Activated naive CD4-positive, alpha-beta T cell treated with anti-CD3 and anti-CD28 coated beads, Interleukin-2, amount 10 ng/mL, durations not matched to agents 7 days and 5 days (primary cell): ENCODE data around the gene ZW10.
"Not testable (repeated sequence)": the region's sequence is repeated elsewhere in the genome, so short reads cannot be mapped to it uniquely, and the experiment has no call there.

Experiments used
- CTCF ChIA-PET: fragments of 350-600 bp; sonication (Branson Sonifier 250); formaldehyde crosslinking; loops from one replicate; lab custom pipeline; 2021; ENCODE audit warnings: antibody characterized with exemption; lab: Charles Lee
- DNase-seq: peaks from one replicate; pipeline ENCODE4 v3.0.0-alpha.2; 2020
- H3K27ac Mint-ChIP-seq: one replicate; pipeline ENCODE4 v1.8.0; 2021; ENCODE audit warnings: mild to moderate bottlenecking, moderate library complexity, mixed read lengths
- H3K27me3 Mint-ChIP-seq: one replicate; pipeline ENCODE4 v1.8.0; 2021; ENCODE audit warnings: mild to moderate bottlenecking, mixed read lengths
- H3K36me3 Mint-ChIP-seq: one replicate; pipeline ENCODE4 v1.8.0; 2021; ENCODE audit warnings: mixed read lengths
- H3K4me1 Mint-ChIP-seq: one replicate; pipeline ENCODE4 v1.8.0; 2021; ENCODE audit warnings: mixed read lengths
- H3K4me3 Mint-ChIP-seq: one replicate; pipeline ENCODE4 v1.8.0; 2021; ENCODE audit warnings: mild to moderate bottlenecking, moderate library complexity, mixed read lengths
- H3K9me3 Mint-ChIP-seq: one replicate; pipeline ENCODE4 v1.8.0; 2021; ENCODE audit warnings: mixed read lengths

Gene ZW10

GRCh38 chr11:113773416-113774173 lies at the start of gene ZW10:
Gene ZW10 (minus strand): TSS chr11:113773692. CDS start chr11:113773666, 26 bp downstream.
- Mint-ChIP-seq H3K9me3 (no peaks in the 10 kb centered on the region), H3K36me3 (peaks cover 12% of the 10 kb centered on the region), H3K4me1 (peaks cover 33% of the 10 kb centered on the region), H3K27me3 (peaks cover 12% of the 10 kb centered on the region), H3K27ac (peak within 1 kb of the TSS; percentile 86), H3K4me3 (peak within 1 kb of the TSS; percentile 95)
- CTCF ChIA-PET = interaction anchor here (1.0 to 1.1 kb wide), 2 partner anchors 23 to 187 kb away, joined by 3 to 4 read pairs; no protein-coding TSS in a partner anchor
- DNase-seq = peak; percentile 95

GRCh38 chr11:113818426-113818825 lies 44.9 kb upstream of the ZW10 start:
- no peaks in the 10 kb centered on the region for H3K9me3 Mint-ChIP-seq
- CTCF ChIA-PET = no interaction called here
- no peak for DNase-seq
- H3K4me1 Mint-ChIP-seq = no peaks in the 10 kb centered on the region
- H3K36me3 Mint-ChIP-seq = peaks cover 30% of the 10 kb centered on the region
- no peaks in the 10 kb centered on the region for H3K27me3 Mint-ChIP-seq
- H3K27ac Mint-ChIP-seq = no peak overlapping the region
- no peak overlapping the region for H3K4me3 Mint-ChIP-seq

DNA sequence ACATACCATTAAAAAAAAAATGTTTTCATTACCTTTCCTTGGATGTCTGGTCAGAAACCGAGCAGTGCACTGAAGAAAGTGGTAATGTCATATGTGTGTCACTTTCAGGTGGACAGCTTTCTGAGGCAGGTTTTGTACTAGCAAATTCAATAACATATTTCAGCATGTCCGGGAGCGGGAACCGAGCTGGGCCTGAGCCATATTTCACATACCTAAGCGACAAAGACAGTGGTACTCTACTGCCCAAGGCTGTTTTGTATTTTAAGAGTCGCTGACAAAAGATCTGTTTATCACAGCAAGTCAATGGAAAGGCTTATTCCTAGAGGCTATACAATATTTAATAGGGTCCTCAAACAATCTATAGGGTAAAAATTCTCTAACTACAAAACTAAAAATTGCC lies 44.1 kb upstream of the ZW10 start:
- Mint-ChIP-seq H3K4me3 (no peak overlapping the region), H3K9me3 (no peaks in the 10 kb centered on the region), H3K4me1 (no peaks in the 10 kb centered on the region), H3K36me3 (peaks cover 31% of the 10 kb centered on the region), H3K27ac (no peak overlapping the region), H3K27me3 (no peaks in the 10 kb centered on the region)
- no peak for DNase-seq
- CTCF ChIA-PET = no interaction called here

DNA sequence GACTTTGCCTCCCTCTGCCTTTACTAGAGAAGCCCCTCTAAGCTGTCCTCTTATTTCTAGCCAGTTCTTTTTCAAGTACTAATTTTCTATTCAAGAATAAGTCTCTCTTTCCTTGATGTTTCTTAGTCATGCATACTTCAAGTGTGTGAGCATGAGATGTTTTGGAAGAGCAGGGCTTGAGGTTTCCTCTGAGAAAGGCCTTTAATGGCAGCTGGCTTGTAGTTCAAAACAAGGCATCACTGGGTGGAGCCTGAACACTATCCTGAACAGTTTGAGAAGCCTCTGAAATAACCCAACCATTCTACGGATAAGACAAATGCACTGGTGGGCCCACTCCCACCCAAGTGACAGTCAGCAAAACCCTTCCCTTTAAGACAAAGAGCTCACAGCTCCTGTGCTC lies 43.7 kb upstream of the ZW10 start:
- DNase-seq = no peak
- no peaks in the 10 kb centered on the region for H3K4me1 Mint-ChIP-seq
- H3K27ac Mint-ChIP-seq = no peak overlapping the region
- no peaks in the 10 kb centered on the region for H3K9me3 Mint-ChIP-seq
- H3K27me3 Mint-ChIP-seq = no peaks in the 10 kb centered on the region
- CTCF ChIA-PET = no interaction called here
- no peak overlapping the region for H3K4me3 Mint-ChIP-seq
- peaks cover 32% of the 10 kb centered on the region for H3K36me3 Mint-ChIP-seq

- no peak overlapping the region for H3K27ac Mint-ChIP-seq
- CTCF ChIA-PET = no interaction called here
Measured at GRCh38 chr11:113814181-113814580, 40.7 kb upstream of the ZW10 start.

DNA sequence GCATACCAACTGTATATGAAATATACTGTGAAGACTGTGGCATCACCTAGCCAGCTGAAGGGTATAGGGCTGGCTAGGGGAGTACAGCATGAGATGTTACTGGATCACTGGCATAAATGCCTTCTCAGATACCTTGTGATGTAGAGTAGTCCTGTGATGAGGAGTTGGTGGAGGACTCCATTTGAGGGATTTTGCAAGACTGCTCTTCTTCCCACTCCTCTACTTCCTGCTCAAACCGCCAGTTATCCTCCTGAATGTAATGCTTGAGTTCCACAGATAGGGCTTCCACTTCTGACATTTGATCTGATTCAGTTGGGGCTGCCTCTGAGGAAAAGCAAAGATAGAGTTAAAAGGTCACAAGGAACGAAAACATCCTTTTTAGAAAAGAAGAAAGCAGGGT lies 35.4 kb upstream of the ZW10 start:
- H3K4me1 Mint-ChIP-seq = no peaks in the 10 kb centered on the region
- no peaks in the 10 kb centered on the region for H3K27me3 Mint-ChIP-seq
- no peak overlapping the region for H3K27ac Mint-ChIP-seq
- H3K36me3 Mint-ChIP-seq = peaks cover 42% of the 10 kb centered on the region
- no peaks in the 10 kb centered on the region for H3K9me3 Mint-ChIP-seq
- CTCF ChIA-PET = no interaction called here
- no peak overlapping the region for H3K4me3 Mint-ChIP-seq
- DNase-seq = no peak

More at GRCh38 chr11:113814181-113814580, 40.7 kb upstream of the ZW10 start:
- Mint-ChIP-seq H3K27me3 (no peaks in the 10 kb centered on the region), H3K9me3 (no peaks in the 10 kb centered on the region), H3K4me1 (no peaks in the 10 kb centered on the region), H3K36me3 (peaks cover 27% of the 10 kb centered on the region), H3K4me3 (no peak overlapping the region)
- DNase-seq = no peak

DNA sequence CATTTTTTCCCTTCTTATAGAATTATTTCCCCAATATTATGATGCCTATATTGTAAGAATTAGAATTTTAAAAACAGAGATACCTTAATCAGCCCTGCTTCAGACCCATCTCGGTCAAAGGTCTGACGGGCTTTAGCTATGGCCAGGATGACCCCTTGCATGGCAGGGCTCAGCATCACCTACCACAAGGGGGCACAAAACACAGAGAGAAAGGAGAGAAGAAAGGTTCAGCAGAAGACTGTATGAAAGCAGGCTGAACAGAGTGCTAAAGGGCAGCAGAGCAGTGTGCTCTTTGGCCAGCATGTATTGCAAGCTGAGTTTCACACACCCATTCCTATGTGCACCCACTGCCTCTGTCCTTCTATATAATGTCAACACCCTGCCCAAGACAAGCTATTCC lies 32.9 kb upstream of the ZW10 start:
- Mint-ChIP-seq H3K4me3 (no peak overlapping the region), H3K36me3 (peaks cover 45% of the 10 kb centered on the region), H3K27me3 (no peaks in the 10 kb centered on the region), H3K4me1 (no peaks in the 10 kb centered on the region), H3K27ac (peak overlapping the region; percentile 72), H3K9me3 (no peaks in the 10 kb centered on the region)
- peak; percentile 29 for DNase-seq
- CTCF ChIA-PET = interaction anchor here (0.8 to 2.4 kb wide), 6 partner anchors 10 to 456 kb away, joined by 3 to 11 read pairs (median 8); no protein-coding TSS in a partner anchor

DNA sequence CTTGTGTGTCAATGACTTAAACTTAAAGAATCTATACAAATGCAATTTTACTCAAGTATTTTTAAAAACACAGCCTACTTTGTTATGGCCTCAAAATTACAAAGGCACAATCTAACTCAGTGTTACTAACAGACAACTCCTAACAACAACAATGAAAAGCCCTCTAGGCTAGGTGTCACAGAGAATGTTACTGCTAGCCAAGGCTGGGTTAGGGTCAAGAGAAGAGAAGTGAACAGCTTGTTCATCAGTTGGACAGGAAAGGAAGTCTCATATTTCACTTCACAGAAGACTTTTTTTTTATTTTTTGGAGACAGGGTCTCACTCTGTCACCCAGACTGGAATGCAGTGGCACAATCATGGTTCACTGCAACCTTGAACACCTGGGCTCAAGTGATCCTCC lies 32.1 kb upstream of the ZW10 start:
- H3K36me3 Mint-ChIP-seq = peaks cover 48% of the 10 kb centered on the region
- CTCF ChIA-PET = interaction anchor here (0.6 to 2.4 kb wide), 5 partner anchors 9 to 457 kb away, joined by 3 to 11 read pairs (median 9); no protein-coding TSS in a partner anchor
- H3K27ac Mint-ChIP-seq = no peak overlapping the region
- no peaks in the 10 kb centered on the region for H3K9me3 Mint-ChIP-seq
- DNase-seq = no peak
- H3K4me1 Mint-ChIP-seq = no peaks in the 10 kb centered on the region
- H3K27me3 Mint-ChIP-seq = no peaks in the 10 kb centered on the region
- H3K4me3 Mint-ChIP-seq = no peak overlapping the region

DNA sequence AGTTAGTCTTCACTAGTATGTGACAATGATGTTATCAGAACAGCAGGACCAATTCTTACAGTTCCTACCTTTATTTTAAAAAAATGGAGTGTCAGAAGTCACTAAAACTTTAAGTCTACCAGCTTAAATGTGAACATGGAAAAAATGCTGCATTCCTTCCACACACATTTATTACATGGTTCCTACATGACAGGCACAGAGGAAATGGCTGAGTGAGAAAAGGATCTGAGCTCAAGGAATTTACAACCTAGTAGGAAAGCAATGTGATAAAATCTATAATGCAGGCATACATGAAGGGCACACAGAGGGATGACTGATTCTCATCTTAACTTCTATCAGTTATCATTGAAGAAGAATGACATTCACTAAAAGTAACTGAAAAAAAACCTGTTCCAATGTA lies 29.1 kb upstream of the ZW10 start:
- Mint-ChIP-seq H3K36me3 (peaks cover 53% of the 10 kb centered on the region), H3K9me3 (no peaks in the 10 kb centered on the region), H3K27me3 (no peaks in the 10 kb centered on the region), H3K27ac (no peak overlapping the region), H3K4me1 (no peaks in the 10 kb centered on the region), H3K4me3 (no peak overlapping the region)
- CTCF ChIA-PET = interaction anchor here (1.7 kb wide), 1 partner anchor 460 kb away, joined by 4 read pairs; no protein-coding TSS in a partner anchor
- no peak for DNase-seq

DNA sequence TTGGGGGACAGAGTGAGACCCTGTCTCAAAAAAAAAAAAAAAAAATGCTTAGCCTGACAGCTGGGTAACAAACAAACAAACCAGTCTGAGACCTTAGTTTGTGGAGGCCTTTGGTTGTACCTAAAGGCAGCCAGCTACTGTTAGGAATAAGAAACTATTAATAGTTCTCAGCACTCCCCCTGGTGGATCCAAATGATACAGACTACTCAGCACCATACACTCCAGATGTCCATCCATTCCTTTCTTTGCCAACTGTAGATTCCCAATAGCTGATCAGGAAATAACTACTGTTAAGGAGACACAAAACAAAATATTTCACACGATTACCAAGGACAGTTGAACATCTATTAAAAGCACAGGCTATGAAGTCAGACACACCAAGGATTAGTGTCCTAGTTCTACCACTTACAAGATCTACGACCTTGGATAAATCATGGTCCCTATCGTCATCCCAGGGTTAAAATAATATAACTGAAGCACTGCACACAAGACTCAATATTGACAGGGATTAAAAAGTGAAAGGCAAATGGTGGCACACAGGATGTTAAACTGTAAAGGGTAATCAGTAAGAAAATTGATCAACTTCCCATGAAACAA lies 23.3 kb upstream of the ZW10 start:
- CTCF ChIA-PET = interaction anchor here (0.8 to 3.1 kb wide), 9 partner anchors 9 to 962 kb away, joined by 3 to 13 read pairs (median 5); no protein-coding TSS in a partner anchor
- H3K4me3 Mint-ChIP-seq = no peak overlapping the region
- DNase-seq = no peak

DNA sequence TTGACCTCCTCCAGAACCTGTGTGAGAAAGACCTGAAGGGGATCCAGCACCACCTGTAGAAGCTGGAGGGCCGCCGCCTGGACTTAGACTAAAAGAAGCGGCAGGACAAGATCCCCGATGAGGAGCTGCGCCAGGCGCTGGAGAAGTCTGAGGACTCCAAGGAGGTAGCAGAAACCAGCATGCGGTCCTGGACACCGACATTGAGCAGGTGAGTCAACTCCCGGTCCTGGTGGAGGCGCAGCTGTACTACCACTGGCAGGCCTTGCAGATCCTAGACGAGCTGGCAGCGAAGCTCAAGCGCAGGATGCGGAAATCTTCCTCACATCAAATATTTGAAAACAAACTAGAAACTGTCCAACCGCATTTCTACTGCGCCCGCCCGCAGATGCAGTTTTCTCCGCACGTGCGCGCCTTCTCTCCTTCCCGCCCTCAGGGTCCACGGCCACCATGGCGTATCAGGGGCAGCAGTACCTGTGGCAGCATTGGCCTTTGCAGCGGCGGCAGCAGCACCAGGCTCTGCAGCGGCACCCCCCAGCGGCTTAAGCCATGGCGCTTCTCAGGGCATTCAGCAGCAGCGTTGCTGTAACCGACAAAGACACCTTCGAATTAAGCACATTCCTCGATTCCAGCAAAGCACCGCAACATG lies 16.3 kb upstream of the ZW10 start:
- Mint-ChIP-seq H3K27ac (no peak overlapping the region), H3K9me3 (no peaks in the 10 kb centered on the region), H3K4me3 (no peak overlapping the region), H3K36me3 (no peaks in the 10 kb centered on the region), H3K27me3 (peaks cover 14% of the 10 kb centered on the region), H3K4me1 (no peaks in the 10 kb centered on the region)
- DNase-seq = no peak
- CTCF ChIA-PET = no interaction called here

More for the DNA sequence above, 23.3 kb upstream of the ZW10 start:
- H3K4me1 Mint-ChIP-seq = no peaks in the 10 kb centered on the region
- no peaks in the 10 kb centered on the region for H3K9me3 Mint-ChIP-seq
- peaks cover 24% of the 10 kb centered on the region for H3K36me3 Mint-ChIP-seq
- no peaks in the 10 kb centered on the region for H3K27me3 Mint-ChIP-seq
- H3K27ac Mint-ChIP-seq = no peak overlapping the region

DNA sequence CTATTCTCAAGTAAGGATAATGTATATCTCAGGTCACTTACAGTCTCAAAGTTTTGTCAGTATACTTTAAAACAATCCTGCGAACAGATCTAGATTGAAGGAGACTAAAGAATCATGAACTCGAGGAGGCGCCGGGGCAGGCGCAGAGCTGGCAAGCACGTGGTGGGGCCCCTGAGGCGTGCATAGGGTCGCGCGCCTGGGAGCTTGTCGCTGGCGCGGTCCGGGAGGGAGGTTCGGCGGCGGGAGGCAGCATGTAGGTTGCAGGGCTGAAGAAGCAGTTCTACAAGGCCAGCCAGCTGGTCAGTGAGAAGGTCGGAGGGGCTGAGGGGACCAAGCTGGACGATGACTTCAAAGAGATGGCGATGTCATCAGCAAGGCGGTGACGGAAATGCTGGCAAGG lies 15.5 kb upstream of the ZW10 start:
- peaks cover 14% of the 10 kb centered on the region for H3K27me3 Mint-ChIP-seq
- H3K9me3 Mint-ChIP-seq, CTCF ChIA-PET, H3K4me3 Mint-ChIP-seq, H3K36me3 Mint-ChIP-seq, H3K4me1 Mint-ChIP-seq, H3K27ac Mint-ChIP-seq, DNase-seq: not testable (repeated sequence)

DNA sequence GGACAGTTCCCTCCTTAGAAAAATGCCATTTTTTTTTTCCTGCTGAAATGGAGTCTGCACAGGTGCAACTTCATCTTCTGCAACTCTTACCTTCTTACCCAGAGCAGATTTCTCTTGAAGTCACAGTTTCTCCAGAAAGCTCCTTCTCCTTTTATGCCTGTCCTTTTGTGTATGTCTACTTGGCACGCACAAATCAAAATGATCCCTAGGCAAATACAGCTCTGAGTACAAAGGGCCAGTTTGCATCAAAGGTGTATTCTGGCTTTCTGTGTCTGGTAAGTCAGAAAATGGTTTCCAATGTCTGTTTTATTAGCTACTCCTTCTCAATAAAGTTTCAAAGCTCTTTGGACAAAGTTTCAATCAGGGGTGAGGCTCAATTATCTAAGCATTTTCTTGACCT lies 8.6 kb upstream of the ZW10 start:
- H3K27me3 Mint-ChIP-seq = peaks cover 34% of the 10 kb centered on the region
- no peak overlapping the region for H3K27ac Mint-ChIP-seq
- no peak overlapping the region for H3K4me3 Mint-ChIP-seq
- CTCF ChIA-PET = interaction anchor here (1.0 kb wide), 1 partner anchor 15 kb away, joined by 5 read pairs; no protein-coding TSS in a partner anchor
- DNase-seq = no peak
- no peaks in the 10 kb centered on the region for H3K4me1 Mint-ChIP-seq
- no peaks in the 10 kb centered on the region for H3K36me3 Mint-ChIP-seq
- H3K9me3 Mint-ChIP-seq = no peaks in the 10 kb centered on the region

DNA sequence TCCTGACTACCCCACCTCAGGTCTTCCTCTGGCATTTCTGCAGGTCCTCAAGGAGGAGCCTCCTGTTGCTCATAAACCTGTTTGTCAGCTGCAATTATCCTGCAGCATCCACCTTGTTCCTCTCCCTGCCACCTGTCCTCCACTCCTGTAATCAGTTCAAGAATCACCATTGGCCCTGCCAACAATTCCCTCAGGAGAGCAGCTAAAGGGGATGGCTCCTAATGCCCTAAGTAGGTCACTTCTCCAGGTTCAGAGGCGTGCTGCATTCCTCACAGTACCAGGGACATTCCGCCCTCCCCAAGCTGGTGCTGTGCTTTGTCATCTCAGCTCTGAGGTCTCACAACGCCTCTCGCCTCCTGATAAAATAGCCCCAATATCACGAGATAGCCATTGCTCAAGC lies 8.2 kb upstream of the ZW10 start:
- CTCF ChIA-PET = interaction anchor here (1.0 kb wide), 1 partner anchor 15 kb away, joined by 5 read pairs; no protein-coding TSS in a partner anchor

More for the DNA sequence above, 8.2 kb upstream of the ZW10 start:
- Mint-ChIP-seq H3K36me3 (no peaks in the 10 kb centered on the region), H3K4me1 (no peaks in the 10 kb centered on the region), H3K27ac (no peak overlapping the region), H3K4me3 (no peak overlapping the region), H3K9me3 (no peaks in the 10 kb centered on the region), H3K27me3 (peaks cover 34% of the 10 kb centered on the region)
- no peak for DNase-seq
